Small intestine (tissue), 7 donors: ENCODE data around the gene BMPR1A. TPM values are rescaled to one million over a fixed set of nuclear protein-coding genes. Genes with fewer than 3 reads are reported as not detected.

Source experiments
- DNase-seq, 2 donors: peaks; one replicate each; pipeline versions ENCODE4 v3.0.0 to v3.0.0-alpha.2; 2013
- FAIRE-seq: peaks from 2 replicates; lab custom pipeline; 2012; peaks lifted over from hg19 to GRCh38; lab: Jason Lieb, UNC
- H3K27ac ChIP-seq, 3 donors: one replicate each; pipeline ENCODE4 v1.5.1; 2013; ENCODE audit warnings: low read length in 2 of 3, mild to moderate bottlenecking in 2 of 3, control low read depth in 1 of 3, inconsistent platforms in 1 of 3, low read depth in 1 of 3, moderate library complexity in 1 of 3
- H3K27me3 ChIP-seq, 3 donors: one replicate each; pipeline ENCODE4 v1.6.1; 2013; ENCODE audit warnings: low read length in 3 of 3, inconsistent platforms in 1 of 3; ENCODE audit not compliant: control insufficient read depth in 3 of 3, insufficient read depth in 3 of 3
- H3K36me3 ChIP-seq, 3 donors: one replicate each; pipeline ENCODE4 v1.6.1; 2013; ENCODE audit warnings: low read length in 3 of 3, inconsistent platforms in 1 of 3, low read depth in 1 of 3, mild to moderate bottlenecking in 1 of 3, moderate library complexity in 1 of 3; ENCODE audit not compliant: control insufficient read depth in 3 of 3, insufficient read depth in 2 of 3
- H3K4me1 ChIP-seq, 3 donors: one replicate each; pipeline ENCODE4 v1.6.1; 2013; ENCODE audit warnings: low read length in 2 of 3, inconsistent platforms in 1 of 3, low read depth in 1 of 3, mild to moderate bottlenecking in 1 of 3, moderate library complexity in 1 of 3; ENCODE audit not compliant: control insufficient read depth in 3 of 3, insufficient read depth in 2 of 3
- H3K4me3 ChIP-seq, 3 donors: one replicate each; pipeline ENCODE4 v1.5.1; 2013; ENCODE audit warnings: low read length in 3 of 3, control low read depth in 1 of 3, inconsistent platforms in 1 of 3, low read depth in 1 of 3, mild to moderate bottlenecking in 1 of 3, moderate library complexity in 1 of 3
- H3K9me3 ChIP-seq, 2 donors: one replicate each; pipeline ENCODE4 v1.6.1; 2013; ENCODE audit warnings: low read depth in 1 of 2, low read length in 1 of 2; ENCODE audit not compliant: control insufficient read depth in 2 of 2, insufficient read depth in 1 of 2
- WGBS, 3 donors: extraction: QIAGEN DNeasy Blood & Tissue Kit; methylation state at CpG; one replicate each; pipeline ENCODE4 v1.1.7; 2013; 5-methylcytosine and 5-hydroxymethylcytosine counted together
- polyA plus RNA-seq, 4 donors: library from polyadenylated mRNA; stranded (reverse) in 3 of 4; unstranded in 1 of 4; fragments of 200-250 nt in 3 of 4; fragments of 120-200 nt in 1 of 4; gene quantifications; one replicate each; pipeline versions ENCODE4 v1.2.1 to v1.2.3, GENCODE V29; 2013
- donor health status: healthy with polysubstance abuse.
- donor health status: control.
- donor health status: control.
- donor health status: Bipolar disorder and iron deficiency.
- donor health status: healthy.

Gene BMPR1A
- polyA plus RNA-seq, 4 donors = 3.4 to 40.2 (median 9.8) TPM

DNA sequence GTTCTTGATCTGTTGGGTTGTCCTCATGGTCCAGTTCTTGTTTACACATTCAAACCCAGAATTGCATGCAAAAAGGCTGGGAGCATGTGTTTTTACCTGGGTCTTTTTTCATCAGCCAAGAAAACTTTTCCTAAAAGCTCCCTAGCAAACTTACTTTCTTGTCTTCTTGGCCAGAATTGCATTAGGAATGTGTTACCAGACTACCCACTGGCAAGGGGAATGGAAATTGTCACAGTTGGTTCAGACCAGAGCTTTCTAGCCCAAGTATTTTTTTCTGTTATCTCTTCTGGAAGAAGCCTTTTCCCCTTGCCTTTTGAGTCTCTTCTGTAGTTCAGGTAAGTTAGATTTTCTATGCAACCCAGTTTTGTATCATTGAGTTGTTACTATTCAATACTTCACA lies 77.5 kb downstream of the BMPR1A start:
- no peak for DNase-seq
- FAIRE-seq = no peak

DNA sequence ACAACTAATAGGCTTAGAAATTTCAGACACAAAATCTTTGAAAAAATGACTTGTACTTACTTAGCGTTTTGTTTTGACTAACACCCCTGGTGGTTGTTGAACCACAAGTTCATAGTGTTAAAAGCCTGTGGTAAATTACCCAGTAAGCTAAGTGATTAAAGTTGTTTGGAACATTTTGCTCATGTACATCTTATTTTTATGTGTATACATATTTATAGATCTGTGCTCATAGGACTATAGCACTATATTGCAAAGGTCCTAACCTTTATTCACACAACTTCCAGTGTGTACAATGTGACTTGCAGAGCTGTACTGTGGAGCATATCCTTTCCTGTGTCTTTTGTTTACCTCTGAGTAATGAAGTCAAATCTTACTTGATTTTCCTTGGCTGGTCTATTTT lies 79.6 kb downstream of the BMPR1A start:
- Histone ChIP-seq H3K36me3 (peaks cover 0 to 12% (median 2%) of the 10 kb centered on the region in 3 donors), H3K27me3 (no peaks in the 10 kb centered on the region), H3K27ac (no peak overlapping the region), H3K4me1 (no peaks in the 10 kb centered on the region), H3K4me3 (no peak overlapping the region), H3K9me3 (no peaks in the 10 kb centered on the region)
- DNase-seq (no peak), FAIRE-seq (no peak)
- WGBS, 3 donors = 47 to 85% (median 60%) methylated on average over 1 of the region's 1 CpG

More for the DNA sequence above, 77.5 kb downstream of the BMPR1A start:
- no peak overlapping the region for H3K4me3 ChIP-seq
- peaks cover 0 to 3% (median 0%) of the 10 kb centered on the region in 3 donors for H3K36me3 ChIP-seq
- H3K9me3 ChIP-seq = no peaks in the 10 kb centered on the region
- H3K27ac ChIP-seq = no peak overlapping the region
- H3K4me1 ChIP-seq = peaks cover 0 to 6% (median 2%) of the 10 kb centered on the region in 3 donors
- no peaks in the 10 kb centered on the region for H3K27me3 ChIP-seq

DNA sequence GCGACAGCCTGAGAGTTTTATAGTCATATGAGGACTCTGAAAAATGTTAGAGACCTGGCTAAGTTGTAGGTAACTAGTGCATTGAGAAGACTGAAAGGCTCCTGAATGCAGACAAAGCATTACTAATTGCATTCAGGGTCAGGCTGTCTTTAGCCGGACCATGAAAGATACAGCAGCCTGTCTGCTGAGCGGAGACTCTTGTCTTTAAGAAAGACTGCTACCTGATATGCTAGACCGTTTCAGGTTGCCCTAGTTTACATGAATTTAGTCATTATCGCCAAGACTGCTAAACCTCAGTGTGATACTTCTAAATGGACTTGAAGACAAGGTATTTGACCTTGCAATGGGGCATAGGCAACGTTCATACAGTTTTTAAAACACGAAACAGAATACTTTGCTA lies 81.2 kb downstream of the BMPR1A start:
- Histone ChIP-seq H3K4me3 (no peak overlapping the region), H3K27me3 (no peaks in the 10 kb centered on the region), H3K9me3 (no peaks in the 10 kb centered on the region), H3K36me3 (peaks cover 0 to 12% (median 2%) of the 10 kb centered on the region in 3 donors), H3K4me1 (no peaks in the 10 kb centered on the region), H3K27ac (no peak overlapping the region)
- FAIRE-seq (no peak), DNase-seq (no peak)
- 83 to 93% (median 90%) methylated on average over 7 of the region's 7 CpGs for WGBS, 3 donors

DNA sequence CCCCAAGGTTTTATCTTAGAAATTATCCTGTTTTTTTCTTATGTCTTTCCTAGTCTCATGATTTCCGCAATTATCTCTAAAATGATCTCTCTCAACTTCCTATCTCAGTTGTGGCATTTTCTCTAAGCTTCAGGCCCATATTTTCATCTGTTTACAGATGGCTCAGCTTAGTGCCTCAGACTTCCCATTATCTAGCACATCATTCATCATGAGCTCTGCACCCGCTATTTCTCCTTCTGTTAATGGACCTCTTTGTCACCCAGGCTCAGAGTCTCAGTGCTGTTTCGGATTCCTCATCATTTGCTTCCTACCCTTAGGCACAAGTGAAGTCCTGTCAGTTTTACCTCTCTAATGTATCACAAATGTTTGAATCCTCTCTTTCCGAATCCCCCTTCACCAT lies 84.1 kb downstream of the BMPR1A start:
- Histone ChIP-seq H3K9me3 (no peaks in the 10 kb centered on the region), H3K4me3 (no peak overlapping the region), H3K36me3 (peaks cover 0 to 16% (median 3%) of the 10 kb centered on the region in 3 donors), H3K27ac (no peak overlapping the region), H3K27me3 (no peaks in the 10 kb centered on the region), H3K4me1 (no peaks in the 10 kb centered on the region)
- no peak for FAIRE-seq
- WGBS, 3 donors = 80 to 94% (median 91%) methylated on average over 4 of the region's 4 CpGs
- DNase-seq = no peak

DNA sequence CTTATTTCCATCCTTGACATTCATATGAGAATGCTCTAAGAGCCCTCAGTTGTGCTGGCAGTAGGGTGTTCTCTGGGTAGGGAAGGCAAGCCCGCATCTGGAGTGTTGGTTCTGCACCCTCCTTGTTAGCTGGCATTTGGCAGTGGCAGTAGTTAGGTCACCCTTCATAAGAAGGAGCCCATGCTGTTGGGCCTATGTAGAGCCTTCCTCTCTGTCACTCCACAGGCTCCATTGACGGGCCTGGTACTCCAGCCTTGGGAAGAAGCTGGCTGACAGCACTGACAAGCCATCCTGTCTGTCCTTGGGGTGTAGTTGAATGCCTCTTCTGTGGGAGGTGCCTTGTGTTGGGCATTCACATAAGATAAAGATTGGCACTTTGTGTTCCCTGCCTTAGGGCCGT lies 89.7 kb downstream of the BMPR1A start:
- H3K27me3 ChIP-seq = no peaks in the 10 kb centered on the region
- FAIRE-seq = no peak
- no peaks in the 10 kb centered on the region for H3K9me3 ChIP-seq
- DNase-seq = no peak
- no peaks in the 10 kb centered on the region for H3K4me1 ChIP-seq
- no peak overlapping the region for H3K4me3 ChIP-seq
- peaks cover 0 to 23% (median 2%) of the 10 kb centered on the region in 3 donors for H3K36me3 ChIP-seq
- no peak overlapping the region for H3K27ac ChIP-seq
- 92 to 98% (median 92%) methylated on average over 3 of the region's 3 CpGs for WGBS, 3 donors

DNA sequence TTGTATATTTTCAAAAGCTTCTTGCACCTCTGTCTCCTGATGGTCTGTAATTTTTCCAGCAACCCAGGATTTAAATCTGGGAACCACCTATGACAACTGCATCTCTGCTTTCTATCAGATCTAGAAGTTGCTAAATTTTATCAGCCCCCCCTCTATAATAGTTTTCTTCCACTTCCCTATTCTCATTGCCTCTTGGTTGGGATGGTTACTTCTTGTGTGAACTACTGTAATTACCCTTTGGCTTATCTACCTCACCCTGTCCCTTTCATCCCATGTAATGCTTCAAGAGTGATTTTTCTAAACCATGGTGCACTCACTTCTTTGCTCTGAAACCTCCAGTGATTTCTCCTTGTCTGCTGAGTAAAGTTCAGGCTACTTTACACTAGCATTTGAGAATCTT lies 92.3 kb downstream of the BMPR1A start:
- Histone ChIP-seq H3K27me3 (no peaks in the 10 kb centered on the region), H3K4me3 (no peak overlapping the region), H3K36me3 (peaks cover 0 to 25% (median 4%) of the 10 kb centered on the region in 3 donors), H3K4me1 (no peaks in the 10 kb centered on the region), H3K27ac (no peak overlapping the region), H3K9me3 (no peaks in the 10 kb centered on the region)
- no peak for DNase-seq
- FAIRE-seq = no peak

DNA sequence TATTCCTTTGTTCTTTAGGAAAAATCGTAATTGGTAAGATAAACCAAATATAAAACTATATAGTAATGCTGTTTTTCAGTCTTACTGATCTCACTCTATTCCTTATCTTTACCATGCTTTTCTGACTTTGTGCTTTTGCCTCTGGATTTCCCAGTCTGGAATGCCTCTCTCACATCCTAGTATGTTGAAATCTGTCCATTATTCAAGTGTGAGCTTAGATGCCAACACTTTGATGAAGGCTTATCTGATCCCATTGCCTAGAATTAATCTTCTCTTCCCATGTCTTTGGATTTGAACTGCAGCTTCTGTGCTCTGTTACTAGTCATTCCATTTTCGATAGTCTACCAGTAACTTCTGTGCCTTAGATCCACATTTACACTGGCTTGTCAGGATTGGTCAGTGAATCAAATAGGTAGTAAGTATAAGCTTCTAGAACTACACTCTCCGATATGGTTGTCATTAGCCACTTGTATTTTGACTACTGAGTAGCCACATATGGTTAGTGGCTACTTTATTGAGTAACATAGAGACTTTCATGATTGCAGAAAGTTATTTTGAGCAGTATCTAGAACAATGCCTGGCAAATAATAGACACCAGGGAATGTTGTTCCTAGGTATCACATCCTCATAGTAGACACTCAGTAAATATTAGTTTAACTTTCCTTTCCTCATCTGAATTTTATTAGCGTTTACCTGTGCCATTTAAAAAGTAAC lies 92.9 kb downstream of the BMPR1A start:
- FAIRE-seq = no peak
- H3K4me1 ChIP-seq = no peaks in the 10 kb centered on the region
- H3K27ac ChIP-seq = no peak overlapping the region
- no peak for DNase-seq
- WGBS, 3 donors = 76 to 82% (median 82%) methylated on average over 4 of the region's 4 CpGs
- no peaks in the 10 kb centered on the region for H3K27me3 ChIP-seq
- H3K36me3 ChIP-seq = peaks cover 0 to 25% (median 4%) of the 10 kb centered on the region in 3 donors
- no peak overlapping the region for H3K4me3 ChIP-seq
- H3K9me3 ChIP-seq = no peaks in the 10 kb centered on the region

DNA sequence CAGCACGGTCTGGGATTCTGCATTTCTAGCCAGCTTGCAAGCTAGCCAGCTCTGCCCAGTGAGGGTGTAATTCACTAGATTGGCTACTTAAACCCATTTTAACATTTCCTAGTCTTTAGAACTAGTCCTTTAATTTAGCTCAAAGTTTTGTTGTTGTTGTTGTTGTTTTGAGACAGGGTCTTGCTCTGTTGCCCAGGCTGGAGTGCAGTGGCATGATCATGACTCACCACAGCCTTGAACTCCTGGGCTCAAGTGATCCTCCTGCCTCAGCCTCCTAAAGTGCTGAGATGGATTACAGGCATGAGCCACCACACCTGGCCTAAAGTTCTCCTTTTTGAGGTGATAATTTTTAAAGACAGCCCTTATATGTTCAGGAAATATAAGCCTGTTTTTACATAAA lies 94.1 kb downstream of the BMPR1A start:
- Histone ChIP-seq H3K4me1 (no peaks in the 10 kb centered on the region), H3K36me3 (peaks cover 0 to 21% (median 3%) of the 10 kb centered on the region in 3 donors), H3K4me3 (no peak overlapping the region), H3K9me3 (no peaks in the 10 kb centered on the region), H3K27me3 (no peaks in the 10 kb centered on the region), H3K27ac (no peak overlapping the region)
- FAIRE-seq (no peak), DNase-seq (no peak)
- WGBS, 3 donors = 96 to 98% (median 97%) methylated on average over 1 of the region's 1 CpG
